Vagina (tissue), 2 donors: ENCODE data around the gene IRGQ.

Experiments
- CTCF ChIP-seq, 3 experiments: fragments of 450-650 bp in 2 of 3; fragments of 200-600 bp in 1 of 3; sonication (generic) in 1 of 3; IDR thresholded peaks; one replicate each; pipeline ENCODE4 v1.5.1; 2017 to 2019; ENCODE audit warnings: antibody characterized with exemption in 3 of 3, mild to moderate bottlenecking in 2 of 3, moderate library complexity in 2 of 3
- POLR2A ChIP-seq, 2 donors: fragments of 450-650 bp; IDR thresholded peaks; one replicate each; pipeline ENCODE4 v1.6.1; 2017; ENCODE audit warnings: antibody characterized with exemption in 2 of 2, mild to moderate bottlenecking in 2 of 2, moderate library complexity in 2 of 2
- POLR2AphosphoS5 ChIP-seq, 2 donors: sonication (generic); formaldehyde crosslinking; IDR thresholded peaks; one replicate each; pipeline ENCODE4 v1.9.0; 2017; ENCODE audit warnings: antibody characterized with exemption in 2 of 2, mild to moderate bottlenecking in 2 of 2, low read depth in 1 of 2; ENCODE audit not compliant: insufficient read depth in 1 of 2

GRCh38 chr19:43584484-43584883, 11.4 kb downstream of the IRGQ start:
- TF ChIP-seq CTCF (IDR thresholded peaks at IDR 0.05) (no peak), POLR2AphosphoS5 (IDR thresholded peaks at IDR 0.05; ENCODE audit: insufficient read depth in 1 of 2, low read depth in 1 of 2) (no peak), POLR2A (IDR thresholded peaks at IDR 0.05) (no peak)
